ENCODE results near the gene TMEM106C. TPM values are rescaled to one million over a fixed set of nuclear protein-coding genes. Genes with fewer than 3 reads are reported as not detected.

Gene TMEM106C
- total and polyA plus RNA-seq, 2 donors from 2014 or later: 51.7 to 126 TPM

DNA sequence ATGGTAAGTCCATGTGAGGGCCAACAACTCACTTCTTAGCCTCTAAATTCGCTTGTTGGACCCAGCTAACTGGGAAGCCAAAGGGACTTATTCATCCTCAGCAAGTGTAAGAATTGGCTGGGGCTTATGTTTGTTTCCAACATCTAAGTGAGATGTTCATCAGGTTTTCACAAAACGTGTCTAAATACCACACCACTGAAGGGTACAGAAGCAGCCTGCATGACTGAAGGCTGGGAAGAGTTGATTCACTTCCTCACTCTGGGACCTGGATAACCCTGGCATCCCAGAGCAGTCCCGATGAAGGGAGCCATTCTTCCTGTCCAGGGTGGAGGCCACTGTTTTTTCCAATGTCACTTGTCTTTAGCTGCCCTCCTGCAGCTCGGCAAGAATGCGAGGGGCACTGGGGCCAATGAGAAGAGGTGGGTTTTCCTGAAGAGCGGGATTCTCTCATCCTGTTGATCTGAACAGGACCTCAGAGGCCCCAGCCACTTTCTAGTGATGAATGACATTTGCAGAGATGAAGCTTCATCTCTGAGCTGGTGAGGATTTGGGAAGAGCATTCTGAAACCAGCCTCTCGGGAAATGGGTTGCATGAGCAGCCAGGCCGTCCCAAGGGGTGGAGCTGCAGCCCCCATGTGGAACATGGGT is 53.1 kb downstream of the TMEM106C start:
- no peak for FAIRE-seq
- Histone ChIP-seq H3K27ac (ENCODE audit: low read depth in 2 of 2, low read length in 2 of 2) (no peak overlapping the region), H3K27me3 (ENCODE audit: control insufficient read depth, insufficient read depth, low read length) (no peaks in the 10 kb centered on the region), H3K4me1 (ENCODE audit: control insufficient read depth in 2 of 3, insufficient read depth in 2 of 3, low read depth in 1 of 3, low read length in 3 of 3) (no peaks in the 10 kb centered on the region), H3K36me3 (ENCODE audit: control insufficient read depth in 2 of 3, insufficient read depth in 3 of 3, low read length in 3 of 3) (no peaks in the 10 kb centered on the region), H3K4me3 (ENCODE audit: low read length in 3 of 3) (no peak overlapping the region), H3K9me3 (ENCODE audit: control insufficient read depth in 2 of 3, insufficient read depth in 1 of 3, low read length in 3 of 3) (no peaks in the 10 kb centered on the region), H3K9ac (ENCODE audit: low read length in 3 of 3) (no peak overlapping the region)
- TF ChIP-seq, protein P1, sequence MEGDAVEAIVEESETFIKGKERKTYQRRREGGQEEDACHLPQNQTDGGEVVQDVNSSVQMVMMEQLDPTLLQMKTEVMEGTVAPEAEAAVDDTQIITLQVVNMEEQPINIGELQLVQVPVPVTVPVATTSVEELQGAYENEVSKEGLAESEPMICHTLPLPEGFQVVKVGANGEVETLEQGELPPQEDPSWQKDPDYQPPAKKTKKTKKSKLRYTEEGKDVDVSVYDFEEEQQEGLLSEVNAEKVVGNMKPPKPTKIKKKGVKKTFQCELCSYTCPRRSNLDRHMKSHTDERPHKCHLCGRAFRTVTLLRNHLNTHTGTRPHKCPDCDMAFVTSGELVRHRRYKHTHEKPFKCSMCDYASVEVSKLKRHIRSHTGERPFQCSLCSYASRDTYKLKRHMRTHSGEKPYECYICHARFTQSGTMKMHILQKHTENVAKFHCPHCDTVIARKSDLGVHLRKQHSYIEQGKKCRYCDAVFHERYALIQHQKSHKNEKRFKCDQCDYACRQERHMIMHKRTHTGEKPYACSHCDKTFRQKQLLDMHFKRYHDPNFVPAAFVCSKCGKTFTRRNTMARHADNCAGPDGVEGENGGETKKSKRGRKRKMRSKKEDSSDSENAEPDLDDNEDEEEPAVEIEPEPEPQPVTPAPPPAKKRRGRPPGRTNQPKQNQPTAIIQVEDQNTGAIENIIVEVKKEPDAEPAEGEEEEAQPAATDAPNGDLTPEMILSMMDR (IDR thresholded peaks at IDR 0.05; ENCODE audit: borderline replicate concordance, extremely low read depth, insufficient read depth): no peak
- intact Hi-C loops (cut with DNase I): no loop called here
- peak in 1 of 5 donors; percentile 5 for DNase-seq

DNA sequence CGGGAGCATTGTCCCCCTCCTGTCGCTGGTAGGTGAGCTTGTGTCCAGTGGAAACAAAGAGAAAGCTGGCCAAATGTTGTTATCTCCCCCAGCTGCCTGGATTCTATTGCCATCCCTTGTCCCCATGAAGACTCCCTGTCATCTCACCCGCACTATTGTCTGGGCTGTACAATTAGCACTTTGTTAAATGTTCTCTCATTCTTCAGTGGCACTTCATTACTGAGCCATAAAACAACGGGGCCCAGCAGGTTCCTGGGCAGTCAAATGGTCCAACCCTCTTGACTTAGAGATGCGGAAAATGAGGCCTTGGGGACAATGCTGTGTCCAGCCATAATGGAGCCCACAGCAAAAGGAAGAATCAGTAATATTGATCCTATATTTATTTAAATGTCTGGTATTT is 54.1 kb downstream of the TMEM106C start:
- TF ChIP-seq, protein P1 (IDR thresholded peaks at IDR 0.05; ENCODE audit: borderline replicate concordance, extremely low read depth, insufficient read depth): no peak
- Histone ChIP-seq H3K9ac (ENCODE audit: low read length in 3 of 3) (no peak overlapping the region), H3K4me1 (ENCODE audit: control insufficient read depth in 2 of 3, insufficient read depth in 2 of 3, low read depth in 1 of 3, low read length in 3 of 3) (no peaks in the 10 kb centered on the region), H3K27ac (ENCODE audit: low read depth in 2 of 2, low read length in 2 of 2) (no peak overlapping the region), H3K9me3 (ENCODE audit: control insufficient read depth in 2 of 3, insufficient read depth in 1 of 3, low read length in 3 of 3) (no peaks in the 10 kb centered on the region), H3K36me3 (ENCODE audit: control insufficient read depth in 2 of 3, insufficient read depth in 3 of 3, low read length in 3 of 3) (no peaks in the 10 kb centered on the region), H3K4me3 (ENCODE audit: low read length in 3 of 3) (no peak overlapping the region), H3K27me3 (ENCODE audit: control insufficient read depth, insufficient read depth, low read length) (no peaks in the 10 kb centered on the region)
- DNase-seq (no peak), FAIRE-seq (no peak)
- intact Hi-C loops (cut with DNase I): no loop called here

DNA sequence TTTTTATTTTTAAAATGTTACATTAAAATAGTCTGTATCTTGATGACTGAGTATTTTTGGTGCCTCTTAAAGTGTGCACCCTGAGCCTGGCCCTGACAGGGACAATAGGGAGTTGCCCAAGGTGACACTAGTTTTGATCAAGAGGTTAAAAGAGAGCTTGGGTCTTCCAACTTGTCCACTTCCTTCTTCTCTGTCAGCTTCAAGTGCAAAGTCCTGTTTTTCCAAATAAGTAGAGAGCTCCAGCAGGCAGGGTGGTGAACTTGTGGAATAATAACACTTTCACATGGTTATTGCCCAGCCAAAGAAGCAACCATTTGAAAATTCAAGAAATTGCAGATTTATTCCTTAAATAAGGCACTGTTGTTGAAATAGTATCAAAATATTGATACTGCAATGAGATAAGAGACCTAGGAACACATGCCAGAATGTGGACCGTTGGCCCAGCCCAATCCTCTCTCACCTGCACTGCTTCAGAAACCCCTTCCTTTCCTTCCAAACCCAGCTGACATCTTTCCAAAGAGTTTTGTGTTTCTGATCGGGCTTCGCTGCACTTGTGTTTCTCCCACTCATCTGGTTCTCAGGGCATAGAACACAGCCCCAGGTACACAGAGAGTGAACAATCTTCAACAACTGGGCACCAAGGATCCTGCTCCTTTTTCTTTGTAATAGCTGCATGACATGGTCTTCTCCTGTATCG is 54.7 kb downstream of the TMEM106C start:
- DNase-seq (no peak), FAIRE-seq (no peak)
- Histone ChIP-seq H3K36me3 (ENCODE audit: control insufficient read depth in 2 of 3, insufficient read depth in 3 of 3, low read length in 3 of 3) (no peaks in the 10 kb centered on the region), H3K9ac (ENCODE audit: low read length in 3 of 3) (no peak overlapping the region), H3K9me3 (ENCODE audit: control insufficient read depth in 2 of 3, insufficient read depth in 1 of 3, low read length in 3 of 3) (no peaks in the 10 kb centered on the region), H3K4me3 (ENCODE audit: low read length in 3 of 3) (no peak overlapping the region), H3K4me1 (ENCODE audit: control insufficient read depth in 2 of 3, insufficient read depth in 2 of 3, low read depth in 1 of 3, low read length in 3 of 3) (no peaks in the 10 kb centered on the region), H3K27ac (ENCODE audit: low read depth in 2 of 2, low read length in 2 of 2) (no peak overlapping the region), H3K27me3 (ENCODE audit: control insufficient read depth, insufficient read depth, low read length) (no peaks in the 10 kb centered on the region)
- TF ChIP-seq, protein P1 (IDR thresholded peaks at IDR 0.05; ENCODE audit: borderline replicate concordance, extremely low read depth, insufficient read depth): no peak
- intact Hi-C loops (cut with DNase I): no loop called here

Other genes with a start within 250 kb of the TMEM106C start
- gene ENDOU, start 238.1 kb upstream of the TMEM106C start, total RNA-seq: 0.91 TPM
- 0.28 TPM for gene ENDOU, start 238.1 kb upstream of the TMEM106C start, polyA plus RNA-seq (ENCODE audit: insufficient read depth, low read depth, low replicate concordance)
- gene RAPGEF3, start 204.7 kb upstream of the TMEM106C start, total RNA-seq: 179 TPM
- 84.3 TPM for gene RAPGEF3, start 204.7 kb upstream of the TMEM106C start, polyA plus RNA-seq (ENCODE audit: insufficient read depth, low read depth, low replicate concordance)
- gene SLC48A1, start 190.4 kb upstream of the TMEM106C start, total RNA-seq: 69.9 TPM
- 56.9 TPM for gene SLC48A1, start 190.4 kb upstream of the TMEM106C start, polyA plus RNA-seq (ENCODE audit: insufficient read depth, low read depth, low replicate concordance)
- 132 TPM for gene HDAC7, start 143.7 kb upstream of the TMEM106C start, total RNA-seq
- 35.0 TPM for gene HDAC7, start 143.7 kb upstream of the TMEM106C start, polyA plus RNA-seq (ENCODE audit: insufficient read depth, low read depth, low replicate concordance)
- gene VDR, start 58.6 kb upstream of the TMEM106C start, total RNA-seq: 14.8 TPM
- 19.1 TPM for gene VDR, start 58.6 kb upstream of the TMEM106C start, polyA plus RNA-seq (ENCODE audit: insufficient read depth, low read depth, low replicate concordance)
- gene COL2A1, start 40.9 kb downstream of the TMEM106C start, total RNA-seq: not detected
- gene COL2A1, start 40.9 kb downstream of the TMEM106C start, polyA plus RNA-seq (ENCODE audit: insufficient read depth, low read depth, low replicate concordance): not detected
- 19.4 TPM for gene SENP1, start 142.5 kb downstream of the TMEM106C start, total RNA-seq
- 3.5 TPM for gene SENP1, start 142.5 kb downstream of the TMEM106C start, polyA plus RNA-seq (ENCODE audit: insufficient read depth, low read depth, low replicate concordance)
- 67.7 TPM for gene PFKM, start 155.8 kb downstream of the TMEM106C start, total RNA-seq
- gene PFKM, start 155.8 kb downstream of the TMEM106C start, polyA plus RNA-seq (ENCODE audit: insufficient read depth, low read depth, low replicate concordance): 69.6 TPM
- gene ASB8, start 193.9 kb downstream of the TMEM106C start, total RNA-seq: 40.5 TPM
- gene ASB8, start 193.9 kb downstream of the TMEM106C start, polyA plus RNA-seq (ENCODE audit: insufficient read depth, low read depth, low replicate concordance): 27.3 TPM
- 2.0 TPM for gene CCDC184, start 220.0 kb downstream of the TMEM106C start, total RNA-seq
- gene CCDC184, start 220.0 kb downstream of the TMEM106C start, polyA plus RNA-seq (ENCODE audit: insufficient read depth, low read depth, low replicate concordance): 1.7 TPM
- gene OR10AD1, start 239.7 kb downstream of the TMEM106C start, total RNA-seq: not detected
- not detected for gene OR10AD1, start 239.7 kb downstream of the TMEM106C start, polyA plus RNA-seq (ENCODE audit: insufficient read depth, low read depth, low replicate concordance)